Activated T-cell treated with anti-CD3 and anti-CD28 coated beads for 48 hours (primary cell): Measurements from ENCODE around the gene TMEM183A.
"Not testable (repeated sequence)": the region's sequence is repeated elsewhere in the genome, so short reads cannot be mapped to it uniquely, and the experiment has no call there.

Experiments
- DNase-seq: peaks from one replicate; pipeline ENCODE4 v3.0.0-alpha.2; 2020; ENCODE audit warnings: low read depth

The TMEM183A gene

GRCh38 chr1:202987255-202987654, 19.9 kb upstream of the TMEM183A start:
- DNase-seq, result no peak

- DNase-seq, result no peak
Measured at GRCh38 chr1:202987922-202988583, 19.1 kb upstream of the TMEM183A start.

GRCh38 chr1:202989879-202990278, 17.3 kb upstream of the TMEM183A start:
- no peak for DNase-seq

GRCh38 chr1:202991112-202991511, 16.1 kb upstream of the TMEM183A start:
- no peak for DNase-seq

- no peak for DNase-seq
Measured at GRCh38 chr1:202994756-202995155, 12.4 kb upstream of the TMEM183A start.

- DNase-seq, result peak; percentile 30
Measured at GRCh38 chr1:202998836-202999750, 8.1 kb upstream of the TMEM183A start.

GRCh38 chr1:203000217-203000944, 6.8 kb upstream of the TMEM183A start:
- DNase-seq, result no peak

GRCh38 chr1:203001986-203002385, 5.2 kb upstream of the TMEM183A start:
- DNase-seq, result no peak

- DNase-seq, result no peak
Measured at GRCh38 chr1:203002951-203003350, 4.2 kb upstream of the TMEM183A start.

GRCh38 chr1:203005395-203006142, 1.6 kb upstream of the TMEM183A start:
- DNase-seq, result not testable (repeated sequence)

GRCh38 chr1:203009185-203009584, 2.0 kb downstream of the TMEM183A start:
- no peak for DNase-seq

GRCh38 chr1:203011582-203011981, 4.4 kb downstream of the TMEM183A start:
- no peak for DNase-seq

GRCh38 chr1:203017061-203017460, 9.9 kb downstream of the TMEM183A start:
- DNase-seq, result no peak

GRCh38 chr1:203017692-203018091, 10.5 kb downstream of the TMEM183A start:
- no peak for DNase-seq

- not testable (repeated sequence) for DNase-seq
Measured at GRCh38 chr1:203022855-203023254, 15.7 kb downstream of the TMEM183A start.

- no peak for DNase-seq
Measured at GRCh38 chr1:203025686-203026030, 18.5 kb downstream of the TMEM183A start.

GRCh38 chr1:203026031-203026665, 19.0 kb downstream of the TMEM183A start, which contains the start of gene PPFIA4:
Gene PPFIA4 (plus strand): TSS chr1:203026491. CDS start chr1:203039009, 12,518 bp downstream.
- peak; percentile 95 for DNase-seq

- no peak for DNase-seq
Measured at GRCh38 chr1:203026666-203027663, 19.8 kb downstream of the TMEM183A start.

- DNase-seq, result no peak
Measured at GRCh38 chr1:203028067-203028783, 21.1 kb downstream of the TMEM183A start.
